ENCODE measurements around the gene PNMA5. TPM values are rescaled to one million over a fixed set of nuclear protein-coding genes. Genes with fewer than 3 reads are reported as not detected.

The PNMA5 gene
- polyA plus RNA-seq, 3 donors = 0.06 to 2.1 TPM; not detected in 1

- DNase-seq = no peak
- Histone ChIP-seq H3K9ac (ENCODE audit: insufficient read depth, low read length, poor library complexity, severe bottlenecking) (no peak overlapping the region), H3K9me3 (replicated peaks in 1 of 2; ENCODE audit: control insufficient read depth in 1 of 2, insufficient read depth in 1 of 2, low read length in 2 of 2) (no peaks in the 10 kb centered on the region), H3K27ac (ENCODE audit: low read depth in 1 of 2, low read length in 2 of 2) (no peak overlapping the region), H3K79me2 (ENCODE audit: insufficient read depth, low read length) (no peaks in the 10 kb centered on the region), H4K20me1 (ENCODE audit: insufficient read depth, low read length) (no peaks in the 10 kb centered on the region), H2AFZ (ENCODE audit: insufficient read depth, low read depth, low read length, poor library complexity, severe bottlenecking) (no peak overlapping the region), H3K4me1 (ENCODE audit: control insufficient read depth in 1 of 2, insufficient read depth in 2 of 2, low read length in 2 of 2) (peaks cover 7 to 8% of the 10 kb centered on the region in 2 donors), H3K27me3 (ENCODE audit: control insufficient read depth in 2 of 2, insufficient read depth in 2 of 2, low read length in 2 of 2) (no peaks in the 10 kb centered on the region), H3K4me2 (replicated peaks; ENCODE audit: extremely low read depth, low read length, poor library complexity, severe bottlenecking) (no peak overlapping the region), H3K4me3 (replicated peaks in 1 of 3; ENCODE audit: low read depth in 2 of 3, low read length in 3 of 3) (no peak overlapping the region), H3K36me3 (replicated peaks in 1 of 2; ENCODE audit: control insufficient read depth in 1 of 2, insufficient read depth in 2 of 2, low read length in 2 of 2) (no peaks in the 10 kb centered on the region)
- H3K36me3 Mint-ChIP-seq = no peaks in the 10 kb centered on the region
- TF ChIP-seq CTCF (IDR thresholded peaks at IDR 0.05) = no peak
- intact Hi-C loops (cut with micrococcal nuclease) = loop anchor here (10.0 kb wide), 3 partner anchors 76 to 634 kb away; no protein-coding TSS in a partner anchor
- 100% methylated on average over 2 of the region's 12 CpGs for WGBS (ENCODE audit: insufficient coverage)
- peaks cover 5% of the 10 kb centered on the region for H3K4me1 Mint-ChIP-seq
- peaks cover 0 to 4% (median 0%) of the 10 kb centered on the region in 3 donors for H3K27me3 Mint-ChIP-seq (ENCODE audit: low read depth in 3 of 3)
- no peak overlapping the region for H3K4me3 Mint-ChIP-seq
- H3K9me3 Mint-ChIP-seq = peaks cover 0 to 13% (median 2%) of the 10 kb centered on the region in 7 donors
- H3K27ac Mint-ChIP-seq = peak overlapping the region in 1 of 7 donors; percentile 36
Measured at GRCh38 chrX:153030801-153031200, 36.9 kb upstream of the PNMA5 start.

GRCh38 chrX:153029875-153030274 is 36.0 kb upstream of the PNMA5 start:
- peaks cover 0 to 3% (median 0%) of the 10 kb centered on the region in 3 donors for H3K27me3 Mint-ChIP-seq (ENCODE audit: low read depth in 3 of 3)
- no peaks in the 10 kb centered on the region for H3K27me3 ChIP-seq (ENCODE audit: control insufficient read depth in 2 of 2, insufficient read depth in 2 of 2, low read length in 2 of 2)
- DNase-seq = no peak
- intact Hi-C loops (cut with micrococcal nuclease) = loop anchor here (10.0 kb wide), 3 partner anchors 75 to 635 kb away; no protein-coding TSS in a partner anchor
- H3K36me3 ChIP-seq (replicated peaks in 1 of 2; ENCODE audit: control insufficient read depth in 1 of 2, insufficient read depth in 2 of 2, low read length in 2 of 2) = no peaks in the 10 kb centered on the region
- no peak overlapping the region for H3K4me2 ChIP-seq (replicated peaks; ENCODE audit: extremely low read depth, low read length, poor library complexity, severe bottlenecking)
- TF ChIP-seq CTCF (IDR thresholded peaks at IDR 0.05) = no peak
- H3K9me3 ChIP-seq (replicated peaks in 1 of 2; ENCODE audit: control insufficient read depth in 1 of 2, insufficient read depth in 1 of 2, low read length in 2 of 2) = no peaks in the 10 kb centered on the region
- H3K4me1 ChIP-seq (ENCODE audit: control insufficient read depth in 1 of 2, insufficient read depth in 2 of 2, low read length in 2 of 2) = peaks cover 7 to 8% of the 10 kb centered on the region in 2 donors
- H3K9ac ChIP-seq (ENCODE audit: insufficient read depth, low read length, poor library complexity, severe bottlenecking) = no peak overlapping the region
- no peak overlapping the region for H3K27ac Mint-ChIP-seq
- no peaks in the 10 kb centered on the region for H4K20me1 ChIP-seq (ENCODE audit: insufficient read depth, low read length)
- H3K27ac ChIP-seq (ENCODE audit: low read depth in 1 of 2, low read length in 2 of 2) = no peak overlapping the region
- peaks cover 5% of the 10 kb centered on the region for H3K4me1 Mint-ChIP-seq
- H3K36me3 Mint-ChIP-seq = no peaks in the 10 kb centered on the region
- H3K79me2 ChIP-seq (ENCODE audit: insufficient read depth, low read length) = no peaks in the 10 kb centered on the region
- no peak overlapping the region for H3K4me3 ChIP-seq (replicated peaks in 1 of 3; ENCODE audit: low read depth in 2 of 3, low read length in 3 of 3)
- peaks cover 0 to 13% (median 2%) of the 10 kb centered on the region in 7 donors for H3K9me3 Mint-ChIP-seq
- no peak overlapping the region for H2AFZ ChIP-seq (ENCODE audit: insufficient read depth, low read depth, low read length, poor library complexity, severe bottlenecking)
- no peak overlapping the region for H3K4me3 Mint-ChIP-seq
- WGBS (ENCODE audit: insufficient coverage) = 100% methylated on average over 3 of the region's 11 CpGs

All from CD14-positive monocyte (primary cell).